Measurements from ENCODE around the gene SLC6A3. TPM values are rescaled to one million over a fixed set of nuclear protein-coding genes. Genes with fewer than 3 reads are reported as not detected.

The SLC6A3 gene
- total RNA-seq, result under 1 TPM; 0.07 to 0.23 TPM

- CTCF ChIA-PET, result no interaction called here
- peaks cover under 1% of the 10 kb centered on the region for H3K9me3 Mint-ChIP-seq (ENCODE audit: low read depth)
- H3K27me3 Mint-ChIP-seq, result peaks cover 55% of the 10 kb centered on the region
- ATAC-seq (no peak), DNase-seq (peak; percentile 40)
- H3K36me3 Mint-ChIP-seq, result no peaks in the 10 kb centered on the region
- H3K4me3 Mint-ChIP-seq, result no peak within 1 kb of the TSS
- H3K27ac Mint-ChIP-seq, result no peak within 1 kb of the TSS
- peaks cover 26% of the 10 kb centered on the region for H3K4me1 Mint-ChIP-seq
Measured at GRCh38 chr5:1445313-1445688, at the start of gene SLC6A3. Gene SLC6A3, minus strand, starts transcription at chr5:1445440. Its CDS starts 2,243 bp downstream, at chr5:1443197.

DNA sequence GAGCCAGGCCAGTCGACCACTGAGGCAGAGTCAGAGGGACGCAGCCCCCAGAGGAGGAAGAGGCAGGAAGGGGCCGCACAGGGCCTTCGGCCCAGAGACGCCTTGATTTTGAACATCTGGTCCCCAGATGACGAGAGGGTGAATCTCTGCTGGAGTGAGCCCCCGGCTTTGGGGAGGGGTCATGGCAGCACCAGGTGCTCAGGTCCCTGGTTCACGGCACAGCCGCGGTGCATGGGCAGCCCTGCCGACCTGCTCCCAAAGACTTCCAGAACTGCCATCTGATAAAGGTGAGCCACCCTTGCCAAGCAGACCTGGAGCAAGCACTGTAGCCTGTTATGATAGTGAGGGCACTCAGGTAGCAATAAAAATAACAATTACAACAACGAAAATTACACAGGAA, 48.7 kb upstream of the SLC6A3 start:
- peaks cover 40% of the 10 kb centered on the region for H3K36me3 Mint-ChIP-seq

DNA sequence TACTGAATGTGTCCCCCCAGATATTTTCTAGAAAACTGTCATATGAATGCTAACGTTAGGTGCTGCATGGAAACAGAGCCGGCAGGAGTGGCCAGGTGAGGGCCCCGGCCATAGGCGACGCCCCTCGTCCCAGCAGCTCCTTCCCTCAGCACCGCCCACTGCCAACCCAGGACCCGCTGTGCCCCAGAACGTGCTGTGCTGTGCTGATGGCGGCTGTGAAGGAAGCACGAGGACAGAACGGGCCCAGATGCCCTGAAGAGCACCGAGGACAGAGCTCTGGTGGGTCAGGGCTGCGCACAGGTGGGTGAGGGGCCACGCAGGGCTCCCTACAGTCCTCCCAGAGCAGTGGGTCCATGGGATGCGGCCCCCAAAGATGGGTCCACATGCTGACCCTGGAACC, 48.2 kb upstream of the SLC6A3 start:
- H3K27me3 Mint-ChIP-seq, result no peaks in the 10 kb centered on the region
- DNase-seq (no peak), ATAC-seq (no peak)
- peaks cover 82% of the 10 kb centered on the region for H3K4me1 Mint-ChIP-seq
- CTCF ChIA-PET, result interaction anchor here (0.8 to 1.0 kb wide), 2 partner anchors 10 to 13 kb away, joined by 3 to 5 read pairs; no protein-coding TSS in a partner anchor
- H3K27ac Mint-ChIP-seq, result peak overlapping the region; percentile 65
- H3K4me3 Mint-ChIP-seq, result peak overlapping the region; percentile 17
- no peaks in the 10 kb centered on the region for H3K9me3 Mint-ChIP-seq (ENCODE audit: low read depth)
- peaks cover 37% of the 10 kb centered on the region for H3K36me3 Mint-ChIP-seq

More for the DNA sequence above, 48.7 kb upstream of the SLC6A3 start:
- CTCF ChIA-PET, result interaction anchor here (1.0 kb wide), 1 partner anchor 14 kb away, joined by 5 read pairs; no protein-coding TSS in a partner anchor
- H3K27ac Mint-ChIP-seq, result peak overlapping the region; percentile 65
- ATAC-seq (no peak), DNase-seq (no peak)
- H3K4me1 Mint-ChIP-seq, result peaks cover 79% of the 10 kb centered on the region
- H3K9me3 Mint-ChIP-seq (ENCODE audit: low read depth), result no peaks in the 10 kb centered on the region
- peak overlapping the region; percentile 17 for H3K4me3 Mint-ChIP-seq
- H3K27me3 Mint-ChIP-seq, result no peaks in the 10 kb centered on the region

DNA sequence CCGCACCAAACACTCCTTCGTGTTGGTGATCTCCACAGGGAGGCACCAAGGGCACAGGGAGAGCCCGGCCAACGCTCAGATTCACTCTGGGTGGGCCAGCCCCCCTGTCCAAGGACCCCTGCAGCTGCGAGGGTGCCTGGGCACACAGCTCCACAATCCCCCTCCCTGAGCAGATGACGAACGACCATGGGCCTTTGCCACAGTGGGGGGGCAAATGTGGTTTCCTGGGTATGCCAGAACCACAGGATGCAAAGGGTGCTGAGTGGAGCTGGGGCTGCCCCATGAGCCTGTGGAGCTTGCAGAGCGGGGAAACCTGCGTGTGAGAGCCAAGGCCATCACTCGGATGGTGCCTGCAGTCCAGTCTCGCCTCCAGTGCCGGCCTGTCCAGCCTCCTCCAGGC, 47.5 kb upstream of the SLC6A3 start:
- Mint-ChIP-seq H3K36me3 (peaks cover 41% of the 10 kb centered on the region), H3K27me3 (no peaks in the 10 kb centered on the region), H3K9me3 (ENCODE audit: low read depth) (no peaks in the 10 kb centered on the region), H3K4me1 (peaks cover 87% of the 10 kb centered on the region), H3K27ac (no peak overlapping the region), H3K4me3 (peak overlapping the region; percentile 26)
- ATAC-seq (no peak), DNase-seq (peak; percentile 73)
- CTCF ChIA-PET, result interaction anchor here (0.8 to 1.3 kb wide), 3 partner anchors 10 to 113 kb away, joined by 3 to 5 read pairs (median 4); no protein-coding TSS in a partner anchor

- H3K27ac Mint-ChIP-seq, result peak overlapping the region; percentile 91
- no peaks in the 10 kb centered on the region for H3K9me3 Mint-ChIP-seq (ENCODE audit: low read depth)
- DNase-seq, result no peak
- H3K27me3 Mint-ChIP-seq, result no peaks in the 10 kb centered on the region
- peaks cover 52% of the 10 kb centered on the region for H3K36me3 Mint-ChIP-seq
- no peak overlapping the region for H3K4me3 Mint-ChIP-seq
- peaks cover 88% of the 10 kb centered on the region for H3K4me1 Mint-ChIP-seq
- no peak for ATAC-seq
- CTCF ChIA-PET, result interaction anchor here (1.2 to 1.8 kb wide), 2 partner anchors 13 to 46 kb away, joined by 3 to 10 read pairs; no protein-coding TSS in a partner anchor
Measured at GRCh38 chr5:1490376-1490775, 45.1 kb upstream of the SLC6A3 start.

DNA sequence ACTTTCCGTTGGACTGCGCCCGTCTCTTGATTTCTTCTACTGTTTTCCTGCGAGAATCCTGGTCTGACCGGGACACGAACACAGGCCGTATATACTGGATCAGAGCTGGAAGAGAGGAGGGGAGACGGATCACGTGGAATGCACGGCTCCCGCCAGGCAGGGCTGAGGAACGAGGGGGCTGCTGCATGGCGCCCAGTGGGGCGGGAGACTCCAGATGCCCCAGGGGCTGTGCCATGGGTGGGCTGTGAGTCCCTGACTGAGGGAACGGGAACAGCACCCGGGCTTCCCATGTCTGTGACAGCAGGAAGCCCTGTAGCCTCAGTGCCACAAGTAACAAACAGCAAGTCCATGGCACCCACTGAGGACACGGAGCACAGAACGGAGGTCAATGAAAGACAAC, 44.5 kb upstream of the SLC6A3 start:
- Mint-ChIP-seq H3K27ac (peak overlapping the region; percentile 91), H3K27me3 (no peaks in the 10 kb centered on the region), H3K4me1 (peaks cover 87% of the 10 kb centered on the region), H3K9me3 (ENCODE audit: low read depth) (no peaks in the 10 kb centered on the region), H3K36me3 (peaks cover 52% of the 10 kb centered on the region), H3K4me3 (peak overlapping the region; percentile 55)
- no peak for ATAC-seq
- CTCF ChIA-PET, result interaction anchor here (0.8 to 1.8 kb wide), 7 partner anchors 14 to 163 kb away, joined by 3 to 10 read pairs (median 3); partner anchors contain the start of gene LPCAT1
- DNase-seq, result no peak

DNA sequence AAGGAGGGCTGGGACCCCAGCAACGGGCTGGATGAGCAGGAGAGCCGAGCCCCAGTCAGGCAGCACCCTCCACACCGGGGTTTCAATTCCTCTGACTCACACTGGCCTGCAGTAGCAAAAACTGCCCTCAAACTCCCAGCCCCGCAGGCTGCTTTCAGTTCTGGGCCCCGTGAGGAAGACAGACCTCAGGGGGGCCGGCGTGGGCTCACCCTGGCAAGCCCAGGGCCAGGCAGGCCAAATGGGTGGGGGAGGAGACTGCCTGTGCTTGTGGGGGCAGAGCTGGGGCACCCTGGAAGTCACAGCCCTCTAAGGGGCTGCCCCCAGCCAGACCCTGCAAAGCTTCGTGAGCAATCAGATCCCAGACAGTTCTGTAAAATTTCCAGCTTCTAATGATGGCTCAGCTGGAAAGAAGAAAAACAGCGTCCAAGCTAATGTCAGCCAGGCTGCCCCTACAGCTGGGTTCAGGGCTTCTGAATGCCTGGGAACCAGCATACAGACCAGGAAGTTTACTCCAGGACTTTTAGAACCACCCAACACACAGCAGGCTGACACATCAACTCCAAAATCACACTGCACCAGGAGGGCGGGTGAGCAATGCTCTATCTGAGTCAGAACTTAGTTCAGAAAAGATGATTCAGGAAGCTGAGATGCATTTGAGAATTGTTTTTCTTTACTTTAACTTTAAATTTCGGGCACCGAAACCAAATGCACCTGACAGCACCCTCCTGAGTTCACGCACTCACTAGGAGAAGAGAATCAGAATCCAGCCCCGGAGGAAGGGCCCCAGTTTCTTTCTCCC, 43.8 kb upstream of the SLC6A3 start:
- H3K27ac Mint-ChIP-seq, result peak overlapping the region; percentile 91
- H3K27me3 Mint-ChIP-seq, result no peaks in the 10 kb centered on the region
- DNase-seq (peak; percentile 85), ATAC-seq (peak; percentile 86)
- H3K4me3 Mint-ChIP-seq, result peak overlapping the region; percentile 55
- CTCF ChIA-PET, result interaction anchor here (0.8 to 1.8 kb wide), 7 partner anchors 14 to 164 kb away, joined by 3 to 10 read pairs (median 3); partner anchors contain the start of gene LPCAT1
- H3K4me1 Mint-ChIP-seq, result peaks cover 82% of the 10 kb centered on the region
- peaks cover 48% of the 10 kb centered on the region for H3K36me3 Mint-ChIP-seq
- H3K9me3 Mint-ChIP-seq (ENCODE audit: low read depth), result no peaks in the 10 kb centered on the region

- Mint-ChIP-seq H3K27ac (no peak overlapping the region), H3K9me3 (ENCODE audit: low read depth) (no peaks in the 10 kb centered on the region), H3K27me3 (no peaks in the 10 kb centered on the region), H3K4me1 (peaks cover 69% of the 10 kb centered on the region), H3K36me3 (peaks cover 38% of the 10 kb centered on the region), H3K4me3 (no peak overlapping the region)
- no peak for DNase-seq
- ATAC-seq, result no peak
- CTCF ChIA-PET, result interaction anchor here (1.0 to 1.6 kb wide), 2 partner anchors 16 to 157 kb away, joined by 4 to 7 read pairs; no protein-coding TSS in a partner anchor
Measured at GRCh38 chr5:1487079-1487764, 42.0 kb upstream of the SLC6A3 start.

DNA sequence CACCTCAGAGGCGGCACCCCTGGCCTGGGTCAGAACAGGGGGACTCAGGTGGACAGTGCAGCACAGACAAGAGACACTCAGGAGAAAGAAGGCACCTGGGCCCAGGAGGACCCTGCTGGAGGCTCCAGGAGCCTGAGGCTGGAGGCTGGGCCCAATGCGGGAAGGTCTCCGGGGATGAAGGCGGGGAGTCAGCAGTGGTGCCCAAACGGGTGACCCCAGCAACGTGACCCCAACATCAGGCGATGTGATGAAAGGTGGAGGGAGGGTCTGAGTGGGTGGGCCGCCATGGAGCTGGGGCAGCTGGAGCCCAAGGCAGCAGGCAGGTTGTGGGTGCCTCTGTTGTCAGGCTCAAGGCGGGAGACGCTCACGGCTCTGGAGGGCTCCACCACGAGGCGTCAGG, 41.0 kb upstream of the SLC6A3 start:
- Mint-ChIP-seq H3K4me1 (peaks cover 63% of the 10 kb centered on the region), H3K27me3 (no peaks in the 10 kb centered on the region), H3K27ac (peak overlapping the region; percentile 6), H3K36me3 (peaks cover 31% of the 10 kb centered on the region), H3K9me3 (ENCODE audit: low read depth) (no peaks in the 10 kb centered on the region), H3K4me3 (no peak overlapping the region)
- no peak for DNase-seq
- CTCF ChIA-PET, result interaction anchor here (1.0 to 1.6 kb wide), 2 partner anchors 17 to 158 kb away, joined by 4 to 7 read pairs; no protein-coding TSS in a partner anchor
- ATAC-seq, result no peak

GRCh38 chr5:1485579-1486118, 40.4 kb upstream of the SLC6A3 start:
- H3K4me3 Mint-ChIP-seq, result no peak overlapping the region
- H3K9me3 Mint-ChIP-seq (ENCODE audit: low read depth), result no peaks in the 10 kb centered on the region
- DNase-seq (no peak), ATAC-seq (no peak)
- CTCF ChIA-PET, result no interaction called here
- no peaks in the 10 kb centered on the region for H3K27me3 Mint-ChIP-seq
- peaks cover 56% of the 10 kb centered on the region for H3K4me1 Mint-ChIP-seq
- peaks cover 25% of the 10 kb centered on the region for H3K36me3 Mint-ChIP-seq
- H3K27ac Mint-ChIP-seq, result no peak overlapping the region

- Mint-ChIP-seq H3K27me3 (no peaks in the 10 kb centered on the region), H3K27ac (peak overlapping the region; percentile 24), H3K36me3 (peaks cover 25% of the 10 kb centered on the region)
Measured at GRCh38 chr5:1484730-1485578, 39.7 kb upstream of the SLC6A3 start.

DNA sequence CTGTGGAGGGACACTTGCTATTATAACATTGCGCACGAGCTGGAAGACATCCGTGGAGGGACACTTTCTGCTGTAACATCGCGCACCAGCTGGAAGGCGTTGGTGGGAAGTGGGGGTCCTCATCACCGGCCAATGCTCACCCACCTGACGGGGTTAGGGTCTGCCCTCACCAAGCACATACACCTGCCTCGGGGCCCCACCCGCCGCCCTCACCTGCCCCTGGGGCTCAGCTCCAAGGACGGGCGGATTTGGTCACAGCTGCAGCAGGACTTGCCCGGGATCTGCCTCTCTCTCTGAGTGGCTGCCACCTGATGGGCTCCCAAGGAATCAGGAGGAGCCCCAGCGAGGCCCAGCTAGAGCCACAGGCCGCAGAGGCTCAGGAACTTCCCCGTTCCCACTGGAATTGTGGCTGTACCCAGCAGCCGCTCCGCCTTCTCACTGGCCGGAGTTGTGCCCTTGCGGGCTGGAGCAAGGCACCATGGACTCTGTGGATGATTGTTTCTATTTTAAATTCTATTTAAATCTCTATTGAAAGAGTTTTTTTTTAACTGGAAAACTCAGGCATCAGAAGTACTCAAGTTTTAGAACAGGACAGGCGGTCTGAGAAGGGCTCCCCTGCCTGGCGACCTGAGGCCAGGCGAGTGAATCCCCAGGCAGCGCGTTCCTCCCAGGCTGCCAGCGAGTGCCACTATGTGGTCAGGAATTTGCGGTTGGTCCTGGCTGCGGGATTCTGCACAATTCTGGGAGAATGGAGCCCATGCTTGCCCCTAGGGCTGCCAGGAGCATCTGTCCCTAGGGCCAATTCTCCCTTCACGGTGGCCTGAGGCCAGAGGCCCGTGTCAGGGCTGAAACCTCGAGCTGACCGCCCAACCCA, 38.9 kb upstream of the SLC6A3 start:
- CTCF ChIA-PET, result interaction anchor here (1.6 kb wide), 1 partner anchor 36 kb away, joined by 3 read pairs; no protein-coding TSS in a partner anchor
- no peak for ATAC-seq
- no peak overlapping the region for H3K27ac Mint-ChIP-seq
- H3K27me3 Mint-ChIP-seq, result no peaks in the 10 kb centered on the region
- peaks cover 20% of the 10 kb centered on the region for H3K36me3 Mint-ChIP-seq
- H3K4me3 Mint-ChIP-seq, result no peak overlapping the region
- H3K9me3 Mint-ChIP-seq (ENCODE audit: low read depth), result no peaks in the 10 kb centered on the region
- H3K4me1 Mint-ChIP-seq, result peaks cover 41% of the 10 kb centered on the region
- DNase-seq, result no peak

More at GRCh38 chr5:1484730-1485578, 39.7 kb upstream of the SLC6A3 start:
- DNase-seq, result no peak
- peaks cover 49% of the 10 kb centered on the region for H3K4me1 Mint-ChIP-seq
- CTCF ChIA-PET, result no interaction called here
- H3K9me3 Mint-ChIP-seq (ENCODE audit: low read depth), result no peaks in the 10 kb centered on the region
- no peak for ATAC-seq
- no peak overlapping the region for H3K4me3 Mint-ChIP-seq
